H1 (cell line): ENCODE data around the gene PHYH. TPM values are rescaled to one million over a fixed set of nuclear protein-coding genes. Genes with fewer than 3 reads are reported as not detected.

Source experiments
- CTCF ChIA-PET: fragments of 300-600 bp; sonication (Branson Sonifier 250); formaldehyde crosslinking; loops from one replicate; lab custom pipeline; 2021; ENCODE audit not compliant: partially characterized antibody; lab: Charles Lee
- POLR2A ChIA-PET: fragments of 300-600 bp; sonication (Branson Sonifier 250); formaldehyde crosslinking; loops from one replicate; lab custom pipeline; 2021; ENCODE audit warnings: inconsistent platforms; ENCODE audit not compliant: partially characterized antibody; lab: Charles Lee
- DNase-seq, 2 experiments: peaks; one replicate each; pipeline versions ENCODE4 v3.0.0 to v3.0.0-alpha.2; 2010 to 2022; ENCODE audit warnings: low spot score in 2 of 2, low read depth in 1 of 2, mixed read lengths in 1 of 2
- FAIRE-seq: peaks from 2 replicates; lab custom pipeline; 2011; peaks lifted over from hg19 to GRCh38; lab: Jason Lieb, UNC
- H2AFZ ChIP-seq: 2 replicates; pipeline ENCODE4 v1.8.1; 2012; ENCODE audit warnings: low read length, inconsistent platforms
- H2AK5ac ChIP-seq: 2 replicates; pipeline ENCODE4 v1.6.1; 2013; ENCODE audit warnings: low read depth, low read length
- H2BK120ac ChIP-seq: replicated peaks from 2 replicates; pipeline ENCODE3; 2013; ENCODE audit warnings: low read depth, low read length, inconsistent platforms
- H2BK12ac ChIP-seq: 2 replicates; pipeline ENCODE4 v1.6.1; 2013; ENCODE audit warnings: low read depth, low read length
- H2BK15ac ChIP-seq: 2 replicates; pipeline ENCODE4 v1.6.1; 2013; ENCODE audit warnings: low read length
- H2BK20ac ChIP-seq: 2 replicates; pipeline ENCODE4 v1.6.1; 2013; ENCODE audit warnings: low read length
- H2BK5ac ChIP-seq: 2 replicates; pipeline ENCODE4 v1.6.1; 2013; ENCODE audit warnings: low read depth, low read length
- H3K14ac ChIP-seq: 2 replicates; pipeline ENCODE4 v1.6.1; 2013; ENCODE audit warnings: inconsistent platforms; ENCODE audit not compliant: insufficient read length
- H3K18ac ChIP-seq: 2 replicates; pipeline ENCODE4 v1.6.1; 2013; ENCODE audit warnings: low read length; ENCODE audit errors: extremely low read depth
- H3K23ac ChIP-seq: 2 replicates; pipeline ENCODE4 v1.6.1; 2013; ENCODE audit warnings: inconsistent platforms; ENCODE audit not compliant: insufficient read length
- H3K23me2 ChIP-seq: 2 replicates; pipeline ENCODE4 v1.6.1; 2013; ENCODE audit warnings: low read depth, low read length
- H3K27ac ChIP-seq: 2 replicates; pipeline ENCODE4 v1.6.1; 2011; ENCODE audit warnings: low read depth, low read length, inconsistent platforms
- H3K27me3 ChIP-seq, 4 experiments: replicated peaks in 1 of 4; 1 replicate in 1 of 4; 2 replicates in 3 of 4; pipeline versions ENCODE4 v1.6.1 to v1.8.1; 2011 to 2013; ENCODE audit warnings: low read length in 3 of 4, mild to moderate bottlenecking in 3 of 4, inconsistent platforms in 2 of 4, mixed read lengths in 2 of 4, moderate library complexity in 1 of 4; ENCODE audit not compliant: control insufficient read depth in 3 of 4, insufficient read depth in 3 of 4; ENCODE audit errors: extremely low read depth in 1 of 4
- H3K36me3 ChIP-seq, 4 experiments: 2 replicates each; pipeline versions ENCODE4 v1.6.1 to v1.8.1; 2011 to 2013; ENCODE audit warnings: mild to moderate bottlenecking in 4 of 4, low read length in 3 of 4, moderate library complexity in 2 of 4, control low read depth in 1 of 4, inconsistent platforms in 1 of 4; ENCODE audit not compliant: insufficient read depth in 4 of 4, control insufficient read depth in 2 of 4
- H3K4ac ChIP-seq: replicated peaks from 2 replicates; pipeline ENCODE3; 2013; ENCODE audit warnings: low read length, low read depth, mixed read lengths, inconsistent platforms; ENCODE audit not compliant: insufficient read length
- H3K4me1 ChIP-seq, 4 experiments: replicated peaks in 1 of 4; 1 replicate in 1 of 4; 2 replicates in 3 of 4; pipeline versions ENCODE4 v1.6.1 to v1.8.1; 2011 to 2013; ENCODE audit warnings: low read length in 3 of 4, inconsistent platforms in 2 of 4, mixed read lengths in 1 of 4; ENCODE audit not compliant: insufficient read depth in 4 of 4, control insufficient read depth in 3 of 4
- H3K4me2 ChIP-seq, 2 experiments: 2 replicates each; pipeline versions ENCODE4 v1.6.1 to v1.8.1; 2011 to 2013; ENCODE audit warnings: low read depth in 2 of 2, low read length in 2 of 2, control low read depth in 1 of 2, inconsistent platforms in 1 of 2, mild to moderate bottlenecking in 1 of 2; ENCODE audit not compliant: insufficient read depth in 1 of 2
- H3K4me3 ChIP-seq, 4 experiments: fragments of 200-600, 300-600 bp in 1 of 4; sonication (generic), shearing (Covaris generic), sonication (Bioruptor Twin) in 1 of 4; 2 replicates each; pipeline versions ENCODE4 v1.5.1 to v1.8.1; 2011 to 2016; ENCODE audit warnings: low read length in 4 of 4, low read depth in 3 of 4, control low read depth in 2 of 4, inconsistent platforms in 2 of 4, mild to moderate bottlenecking in 2 of 4, mixed read lengths in 1 of 4, moderate library complexity in 1 of 4; ENCODE audit not compliant: insufficient read depth in 2 of 4; ENCODE audit errors: extremely low read depth in 1 of 4
- H3K56ac ChIP-seq: replicated peaks from 2 replicates; pipeline ENCODE3; 2013; ENCODE audit warnings: low read depth, mild to moderate bottlenecking, mixed read lengths, low read length, inconsistent platforms; ENCODE audit not compliant: insufficient read length
- H3K79me1 ChIP-seq: 2 replicates; pipeline ENCODE4 v1.6.1; 2013; ENCODE audit warnings: low read depth, low read length, control low read depth
- H3K79me2 ChIP-seq, 2 experiments: 2 replicates each; pipeline versions ENCODE4 v1.6.1 to v1.8.1; 2012 to 2013; ENCODE audit warnings: low read length in 2 of 2, mild to moderate bottlenecking in 2 of 2, inconsistent platforms in 1 of 2; ENCODE audit not compliant: insufficient read depth in 2 of 2, control insufficient read depth in 1 of 2
- H3K9ac ChIP-seq, 4 experiments: replicated peaks in 1 of 4; 1 replicate in 1 of 4; 2 replicates in 3 of 4; pipeline versions ENCODE4 v1.6.1 to v1.8.1; 2011 to 2013; ENCODE audit warnings: low read depth in 3 of 4, low read length in 3 of 4, control low read depth in 2 of 4, mild to moderate bottlenecking in 2 of 4, moderate library complexity in 2 of 4, inconsistent platforms in 1 of 4; ENCODE audit errors: extremely low read depth in 1 of 4
- H3K9me3 ChIP-seq, 2 experiments: 2 replicates each; pipeline versions ENCODE4 v1.6.1 to v1.8.1; 2012 to 2013; ENCODE audit warnings: mild to moderate bottlenecking in 2 of 2, moderate library complexity in 2 of 2, control low read depth in 1 of 2, inconsistent platforms in 1 of 2, low read depth in 1 of 2, low read length in 1 of 2, mixed read lengths in 1 of 2; ENCODE audit not compliant: insufficient read depth in 2 of 2
- H4K20me1 ChIP-seq, 2 experiments: replicated peaks in 1 of 2; 2 replicates each; pipeline versions ENCODE3 to v1.8.1; 2011 to 2013; ENCODE audit warnings: inconsistent platforms in 2 of 2, low read length in 2 of 2, mild to moderate bottlenecking in 1 of 2; ENCODE audit not compliant: insufficient read depth in 2 of 2, control insufficient read depth in 1 of 2
- H4K5ac ChIP-seq: 2 replicates; pipeline ENCODE4 v1.6.1; 2013; ENCODE audit warnings: low read length, low read depth, mixed read lengths, inconsistent platforms; ENCODE audit not compliant: insufficient read length
- H4K8ac ChIP-seq: 2 replicates; pipeline ENCODE4 v1.8.0; 2013; ENCODE audit warnings: mild to moderate bottlenecking, moderate library complexity, low read length, inconsistent platforms; ENCODE audit not compliant: insufficient read depth; ENCODE audit errors: extremely low read depth
- H4K91ac ChIP-seq: replicated peaks from 2 replicates; pipeline ENCODE3; 2013; ENCODE audit warnings: low read length, mixed read lengths, inconsistent platforms; ENCODE audit not compliant: insufficient read length
- ASH2L ChIP-seq: fragments of 200-600, 300-600 bp; sonication (generic); IDR thresholded peaks from one replicate; pipeline ENCODE4 v1.7.1; 2017; ENCODE audit warnings: low read length
- CHD2 ChIP-seq: IDR thresholded peaks from 2 replicates; pipeline ENCODE4 v1.6.1; 2012; ENCODE audit warnings: low read length, improper control_type of control experiment
- FOSL1 ChIP-seq: IDR thresholded peaks from 2 replicates; pipeline ENCODE4 v1.6.1; 2011; ENCODE audit warnings: mild to moderate bottlenecking, low read depth, low read length, moderate library complexity; ENCODE audit not compliant: insufficient read depth
- HDAC2 ChIP-seq, 2 experiments: fragments of 300-600 bp in 1 of 2; sonication (generic) in 1 of 2; IDR thresholded peaks; 2 replicates each; pipeline ENCODE4 v1.6.1; 2011 to 2012; ENCODE audit warnings: low read depth in 2 of 2, low read length in 2 of 2, mild to moderate bottlenecking in 2 of 2, moderate library complexity in 2 of 2, borderline replicate concordance in 1 of 2, inconsistent platforms in 1 of 2
- JUN ChIP-seq: IDR thresholded peaks from 2 replicates; pipeline ENCODE4 v1.6.1; 2011; ENCODE audit warnings: low read depth, mild to moderate bottlenecking, improper control_type of control experiment, low read length
- RBBP5 ChIP-seq: IDR thresholded peaks from 2 replicates; pipeline ENCODE4 v1.7.1; 2012; ENCODE audit warnings: low read depth, mild to moderate bottlenecking, inconsistent platforms, low read length, moderate library complexity, borderline replicate concordance
- SP2 ChIP-seq: IDR thresholded peaks from 2 replicates; pipeline ENCODE4 v1.6.1; 2012; ENCODE audit warnings: mild to moderate bottlenecking, low read length, inconsistent platforms
- SP4 ChIP-seq: IDR thresholded peaks from 2 replicates; pipeline ENCODE4 v1.6.1; 2012; ENCODE audit warnings: low read length, inconsistent platforms
- TBP ChIP-seq: IDR thresholded peaks from 2 replicates; pipeline ENCODE4 v1.6.1; 2011; ENCODE audit warnings: low read depth, low read length, improper control_type of control experiment
- TEAD4 ChIP-seq: IDR thresholded peaks from 2 replicates; pipeline ENCODE4 v1.6.1; 2012; ENCODE audit warnings: low read depth, low read length, inconsistent platforms, mixed read lengths
- YY1 ChIP-seq: IDR thresholded peaks from 2 replicates; pipeline ENCODE4 v1.6.1; 2011; ENCODE audit warnings: low read depth, mild to moderate bottlenecking, low read length
- WGBS, 2 experiments: shearing (Covaris generic) in 1 of 2; methylation state at CpG; one replicate each; pipeline versions ENCODE4 v1.1.6 to v1.1.7; 2013 to 2015; ENCODE audit warnings: low lambda C conversion rate in 2 of 2, mixed read lengths in 2 of 2, inconsistent platforms in 1 of 2, low coverage in 1 of 2, missing lambda C conversion rate in 1 of 2; ENCODE audit not compliant: insufficient replicate concordance in 2 of 2, insufficient coverage in 1 of 2, insufficient read length in 1 of 2; ENCODE audit errors: extremely low coverage in 1 of 2, missing lambda C conversion rate in 1 of 2; 5-methylcytosine and 5-hydroxymethylcytosine counted together
- polyA plus RNA-seq, 7 experiments: library from polyadenylated mRNA; depleted of rRNA in 3 of 7; stranded (reverse) in 5 of 7; unstranded in 2 of 7; fragments of >200 nt in 5 of 7; fragments of 200-250 nt in 2 of 7; gene quantifications; 1 replicate in 5 of 7; 2 replicates in 1 of 7; 4 replicates in 1 of 7; pipeline versions ENCODE4 v1.2.1 to v1.2.3, GENCODE V29; 2011 to 2013; ENCODE audit warnings: missing spikeins in 2 of 7, mixed read lengths in 2 of 7
- total RNA-seq: library from RNA; stranded (reverse); fragmentation: NEBNext Ultra II Directional; extraction: Animal tissue kit (Norgen Biotek cat#: 25700); gene quantifications from 2 replicates; pipeline ENCODE4 v1.2.1, GENCODE V29; 2021
- TF ChIP-seq, protein P1 (sequence below), 3 experiments: IDR thresholded peaks; 1 replicate in 2 of 3; 2 replicates in 1 of 3; pipeline versions ENCODE4 v1.5.1 to v1.6.1; 2011; ENCODE audit warnings: low read length in 3 of 3, mild to moderate bottlenecking in 3 of 3, inconsistent platforms in 2 of 3, low read depth in 1 of 3, moderate library complexity in 1 of 3; ENCODE audit not compliant: insufficient read depth in 1 of 3; ENCODE audit errors: control extremely low read depth in 1 of 3

The PHYH gene
- total and polyA plus RNA-seq, 2 of the 8 experiments (the other 6 are each of a cell fraction or from before 2014, with no cell fraction given), result 22.0 to 22.7 TPM

- H4K91ac ChIP-seq, result no peak overlapping the region
- ChIA-PET POLR2A (interaction anchor here (1.0 to 4.6 kb wide), 5 partner anchors 9 to 22 kb away, joined by 3 to 50 read pairs (median 12); no protein-coding TSS in a partner anchor), CTCF (interaction anchor here (3.6 kb wide), 1 partner anchor 23 kb away, joined by 24 read pairs; no protein-coding TSS in a partner anchor)
- H3K23ac ChIP-seq, result no peak overlapping the region
- H3K27me3 ChIP-seq, result no peaks in the 10 kb centered on the region
- no peaks in the 10 kb centered on the region for H3K9me3 ChIP-seq
- H4K20me1 ChIP-seq, result peaks cover 12 to 14% of the 10 kb centered on the region in 2 experiments
- H3K56ac ChIP-seq, result no peak overlapping the region
- no peak overlapping the region for H2BK15ac ChIP-seq
- H3K79me2 ChIP-seq, result peaks cover 0 to 38% of the 10 kb centered on the region in 2 experiments; a peak in 2 of 4 replicates
- H3K18ac ChIP-seq, result no peak overlapping the region
- H3K9ac ChIP-seq, result no peak overlapping the region
- TF ChIP-seq JUN, result no peak
- no peak for TF ChIP-seq YY1
- no peak for TF ChIP-seq TBP
- no peak for TF ChIP-seq ASH2L
- TF ChIP-seq HDAC2 (IDR thresholded peaks at IDR 0.05; ENCODE audit: borderline replicate concordance in 1 of 2, low read depth in 2 of 2, low read length in 2 of 2), result no peak
- no peak for TF ChIP-seq CHD2
- TF ChIP-seq TEAD4, result no peak
- TF ChIP-seq RBBP5, result no peak
- no peak for TF ChIP-seq FOSL1
- TF ChIP-seq SP4, result no peak
- no peak for TF ChIP-seq SP2
- TF ChIP-seq, protein P1, sequence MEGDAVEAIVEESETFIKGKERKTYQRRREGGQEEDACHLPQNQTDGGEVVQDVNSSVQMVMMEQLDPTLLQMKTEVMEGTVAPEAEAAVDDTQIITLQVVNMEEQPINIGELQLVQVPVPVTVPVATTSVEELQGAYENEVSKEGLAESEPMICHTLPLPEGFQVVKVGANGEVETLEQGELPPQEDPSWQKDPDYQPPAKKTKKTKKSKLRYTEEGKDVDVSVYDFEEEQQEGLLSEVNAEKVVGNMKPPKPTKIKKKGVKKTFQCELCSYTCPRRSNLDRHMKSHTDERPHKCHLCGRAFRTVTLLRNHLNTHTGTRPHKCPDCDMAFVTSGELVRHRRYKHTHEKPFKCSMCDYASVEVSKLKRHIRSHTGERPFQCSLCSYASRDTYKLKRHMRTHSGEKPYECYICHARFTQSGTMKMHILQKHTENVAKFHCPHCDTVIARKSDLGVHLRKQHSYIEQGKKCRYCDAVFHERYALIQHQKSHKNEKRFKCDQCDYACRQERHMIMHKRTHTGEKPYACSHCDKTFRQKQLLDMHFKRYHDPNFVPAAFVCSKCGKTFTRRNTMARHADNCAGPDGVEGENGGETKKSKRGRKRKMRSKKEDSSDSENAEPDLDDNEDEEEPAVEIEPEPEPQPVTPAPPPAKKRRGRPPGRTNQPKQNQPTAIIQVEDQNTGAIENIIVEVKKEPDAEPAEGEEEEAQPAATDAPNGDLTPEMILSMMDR (IDR thresholded peaks at IDR 0.05; ENCODE audit: control extremely low read depth in 1 of 3, insufficient read depth in 1 of 3, low read depth in 1 of 3, low read length in 3 of 3), result no peak
- H2BK12ac ChIP-seq, result no peak overlapping the region
- H3K36me3 ChIP-seq, result peaks cover 40 to 92% (median 71%) of the 10 kb centered on the region in 4 experiments
- H2BK5ac ChIP-seq, result no peak overlapping the region
- H4K8ac ChIP-seq, result no peak overlapping the region
- H2BK20ac ChIP-seq, result no peak overlapping the region
- DNase-seq (no peak), FAIRE-seq (no peak)
- H3K4ac ChIP-seq, result no peak overlapping the region
- peaks cover 2% of the 10 kb centered on the region; the same call in 1 of the 2 replicates for H3K23me2 ChIP-seq
- 96% methylated on average over 5 of the region's 5 CpGs; no CpG with 5 or more reads in 1 of the 2 experiments for WGBS, 2 experiments
- no peak overlapping the region for H2BK120ac ChIP-seq
- no peak overlapping the region for H2AK5ac ChIP-seq
- H3K27ac ChIP-seq, result no peak overlapping the region
- H3K79me1 ChIP-seq, result peaks cover 3% of the 10 kb centered on the region; the same call in 1 of the 2 replicates
- no peak overlapping the region for H3K4me3 ChIP-seq
- no peak overlapping the region for H3K4me2 ChIP-seq
- H4K5ac ChIP-seq, result no peak overlapping the region
- no peak overlapping the region for H2AFZ ChIP-seq
- H3K14ac ChIP-seq, result no peak overlapping the region
- peaks cover 4 to 8% (median 5%) of the 10 kb centered on the region in 4 experiments; a peak in 6 of 7 replicates for H3K4me1 ChIP-seq
Measured at GRCh38 chr10:13328126-13328525, 28.3 kb upstream of the PHYH start.
